Endothelial cell of umbilical vein (primary cell): ENCODE measurements around the gene MAP3K4. TPM values are rescaled to one million over a fixed set of nuclear protein-coding genes. Genes with fewer than 3 reads are reported as not detected.

Experiments used
- BruUV-seq: library from RNA; stranded (reverse); fragments of 400-500 nt; replicated peaks from 2 replicates; lab custom pipeline; 2021; lab: Mats Ljungman, UMichigan
- CTCF ChIA-PET: fragments of 300-600, 350-600 bp; sonication (Branson Sonifier 250); formaldehyde crosslinking; loops from one replicate; lab custom pipeline; 2021; ENCODE audit warnings: antibody characterized with exemption, inconsistent platforms; lab: Charles Lee
- POLR2A ChIA-PET: fragments of 300-600, 350-600 bp; sonication (Branson Sonifier 250); formaldehyde crosslinking; loops from one replicate; lab custom pipeline; 2021; ENCODE audit warnings: antibody characterized with exemption, inconsistent platforms; lab: Charles Lee
- DNase-seq: peaks from one replicate; pipeline ENCODE4 v3.0.0-alpha.2; 2011; ENCODE audit warnings: low read depth, low spot score
- FAIRE-seq: peaks from 2 replicates; lab custom pipeline; 2011; peaks lifted over from hg19 to GRCh38; lab: Jason Lieb, UNC
- H2AFZ ChIP-seq: 2 replicates; pipeline ENCODE4 v1.6.0; 2012; ENCODE audit warnings: low read depth, low read length, control low read depth, inconsistent platforms
- H3K27ac ChIP-seq: 2 replicates; pipeline ENCODE4 v1.5.1; 2011; ENCODE audit warnings: low read depth, mild to moderate bottlenecking, control low read depth, low read length, moderate library complexity; ENCODE audit not compliant: insufficient read depth
- H3K27me3 ChIP-seq, 2 experiments: 2 replicates each; pipeline versions ENCODE4 v1.6.0 to v1.6.1; 2011; ENCODE audit warnings: low read length in 2 of 2, mixed read lengths in 1 of 2; ENCODE audit not compliant: control insufficient read depth in 2 of 2, insufficient read depth in 2 of 2
- H3K36me3 ChIP-seq, 2 experiments: 2 replicates in 1 of 2; 3 replicates in 1 of 2; pipeline ENCODE4 v1.5.1; 2011; ENCODE audit warnings: low read length in 2 of 2, mild to moderate bottlenecking in 1 of 2, moderate library complexity in 1 of 2; ENCODE audit not compliant: control insufficient read depth in 2 of 2, insufficient read depth in 2 of 2; ENCODE audit errors: extremely low read depth in 1 of 2
- H3K4me1 ChIP-seq: 3 replicates; pipeline ENCODE4 v1.5.1; 2011; ENCODE audit warnings: mild to moderate bottlenecking, low read length; ENCODE audit not compliant: control insufficient read depth, insufficient read depth; ENCODE audit errors: extremely low read depth
- H3K4me2 ChIP-seq: 2 replicates; pipeline ENCODE4 v1.6.1; 2011; ENCODE audit warnings: low read length, control low read depth, mixed read lengths; ENCODE audit not compliant: insufficient read depth
- H3K4me3 ChIP-seq, 3 experiments: fragments of 200-600 bp in 1 of 3; sonication (generic), shearing (Covaris generic) in 1 of 3; replicated peaks in 1 of 3; 2 replicates each; pipeline ENCODE4 v1.5.1; 2011 to 2016; ENCODE audit warnings: control low read depth in 3 of 3, low read length in 3 of 3, mild to moderate bottlenecking in 2 of 3, inconsistent platforms in 1 of 3, low read depth in 1 of 3, moderate library complexity in 1 of 3; ENCODE audit not compliant: insufficient read depth in 1 of 3
- H3K79me2 ChIP-seq: 2 replicates; pipeline ENCODE4 v1.6.0; 2012; ENCODE audit warnings: low read length, inconsistent platforms; ENCODE audit not compliant: control insufficient read depth, insufficient read depth
- H3K9ac ChIP-seq: replicated peaks from 2 replicates; pipeline ENCODE3; 2011; ENCODE audit warnings: low read length, control low read depth; ENCODE audit not compliant: insufficient read depth; ENCODE audit errors: extremely low read depth
- H3K9me1 ChIP-seq: replicated peaks from 3 replicates; pipeline ENCODE4 v1.6.0; 2011; ENCODE audit warnings: mild to moderate bottlenecking, low read length; ENCODE audit not compliant: control insufficient read depth, insufficient read depth; ENCODE audit errors: extremely low read depth
- H3K9me3 ChIP-seq: replicated peaks from 2 replicates; pipeline ENCODE4 v1.5.1; 2012; ENCODE audit warnings: low read length, inconsistent platforms; ENCODE audit not compliant: control insufficient read depth, insufficient read depth
- H4K20me1 ChIP-seq: replicated peaks from 2 replicates; pipeline ENCODE3; 2011; ENCODE audit warnings: mild to moderate bottlenecking, low read length; ENCODE audit not compliant: control insufficient read depth, insufficient read depth; ENCODE audit errors: extremely low read depth
- EZH2 ChIP-seq: IDR thresholded peaks from 2 replicates; pipeline ENCODE4 v1.6.1; 2012; ENCODE audit warnings: borderline replicate concordance, low read depth, mild to moderate bottlenecking, moderate library complexity, low read length, inconsistent platforms; ENCODE audit not compliant: severe bottlenecking
- FOS ChIP-seq: IDR thresholded peaks from 2 replicates; pipeline ENCODE4 v1.6.1; 2011; ENCODE audit warnings: mild to moderate bottlenecking, low read length, moderate library complexity, borderline replicate concordance; ENCODE audit not compliant: insufficient read depth
- GATA2 ChIP-seq: IDR thresholded peaks from 2 replicates; pipeline ENCODE4 v1.7.0; 2011; ENCODE audit warnings: low read depth, mild to moderate bottlenecking, moderate library complexity, mixed read lengths, low read length; ENCODE audit not compliant: insufficient read length, insufficient read depth
- JUN ChIP-seq: IDR thresholded peaks from 2 replicates; pipeline ENCODE4 v1.6.1; 2011; ENCODE audit warnings: borderline replicate concordance, low read depth; ENCODE audit not compliant: insufficient read length, insufficient read depth
- MYC ChIP-seq: IDR thresholded peaks from one replicate; pipeline ENCODE4 v1.6.1; 2011; ENCODE audit warnings: mild to moderate bottlenecking, low read depth, low read length
- POLR2A ChIP-seq: IDR thresholded peaks from 2 replicates; pipeline ENCODE4 v1.6.1; 2012; ENCODE audit warnings: low read depth, mild to moderate bottlenecking, control low read depth, low read length
- POLR2AphosphoS5 ChIP-seq: IDR thresholded peaks from 2 replicates; pipeline ENCODE4 v1.6.1; 2012; ENCODE audit warnings: low read depth, mild to moderate bottlenecking, control low read depth, low read length, moderate library complexity; ENCODE audit not compliant: insufficient read depth
- dilution Hi-C: fragments of 300-500 bp; cut with MboI; formaldehyde crosslinking; loops from one replicate; pipeline ENCODE4 v1.15.0; 2019; ENCODE audit warnings: low sequenced_read_pairs; ENCODE audit not compliant: extremely low pct_ligation_motif_present
- intact Hi-C: fragments of 100-400 bp; cut with micrococcal nuclease; formaldehyde crosslinking; loops from one replicate; pipeline ENCODE4 v1.10.0; 2022
- polyA plus RNA-seq, 4 experiments: library from polyadenylated mRNA; depleted of rRNA in 3 of 4; stranded (reverse) in 3 of 4; unstranded in 1 of 4; fragments of >200 nt; gene quantifications; 2 replicates each; pipeline versions ENCODE4 v1.2.1 to v1.2.3, GENCODE V29; 2011 to 2012; ENCODE audit warnings: missing spikeins in 1 of 4
- total RNA-seq: library from RNA; stranded (reverse); gene quantifications from 2 replicates; pipeline ENCODE4 v1.2.3, GENCODE V29; 2021
- TF ChIP-seq, protein P1 (sequence below): IDR thresholded peaks from 2 replicates; pipeline ENCODE4 v1.6.1; 2011; ENCODE audit not compliant: insufficient read depth, insufficient read length
- TF ChIP-seq, protein P2 (sequence below), 2 donors: IDR thresholded peaks; 1 replicate in 1 of 2; 2 replicates in 1 of 2; pipeline ENCODE4 v1.5.1; 2011; ENCODE audit warnings: low read length in 2 of 2, mild to moderate bottlenecking in 2 of 2, moderate library complexity in 2 of 2, control low read depth in 1 of 2, inconsistent platforms in 1 of 2, low read depth in 1 of 2; ENCODE audit not compliant: insufficient read depth in 1 of 2; ENCODE audit errors: extremely low read depth in 1 of 2

MAP3K4 gene
- total and polyA plus RNA-seq, 2 donors (not counting 3 experiments of a cell fraction or from before 2014, with no cell fraction given), result 10.8 to 42.3 TPM

DNA sequence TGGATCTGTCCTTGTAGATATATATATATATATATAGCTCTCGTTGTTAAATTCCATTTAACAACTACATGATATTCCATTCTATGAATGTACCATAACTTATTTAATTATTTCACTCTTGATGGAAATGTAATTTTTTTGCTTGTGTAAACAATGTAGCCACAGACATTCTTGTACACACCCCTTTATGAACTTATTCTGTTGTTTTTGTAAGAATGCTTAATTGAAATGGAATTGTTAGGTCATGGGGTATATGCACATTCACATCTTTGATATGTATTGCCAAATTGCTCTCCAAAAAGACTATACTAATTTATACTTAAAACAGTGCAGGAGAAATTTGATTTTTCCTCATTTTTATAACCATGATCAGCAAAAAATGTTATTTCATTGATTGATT, 67.2 kb downstream of the MAP3K4 start:
- Histone ChIP-seq H2AFZ (no peak overlapping the region), H3K79me2 (no peaks in the 10 kb centered on the region), H4K20me1 (no peaks in the 10 kb centered on the region), H3K36me3 (no peaks in the 10 kb centered on the region), H3K9me1 (no peaks in the 10 kb centered on the region), H3K9ac (no peak overlapping the region), H3K4me2 (no peak overlapping the region), H3K4me1 (no peaks in the 10 kb centered on the region), H3K27ac (no peak overlapping the region), H3K4me3 (no peak overlapping the region), H3K27me3 (no peaks in the 10 kb centered on the region), H3K9me3 (no peaks in the 10 kb centered on the region)
- intact Hi-C loops (no loop called here), dilution Hi-C loops (no loop called here)
- DNase-seq (no peak), FAIRE-seq (no peak)
- TF ChIP-seq POLR2A (no peak), MYC (no peak), GATA2 (no peak), EZH2 (no peak), JUN (no peak), FOS (no peak), POLR2AphosphoS5 (no peak)
- TF ChIP-seq, protein P1, sequence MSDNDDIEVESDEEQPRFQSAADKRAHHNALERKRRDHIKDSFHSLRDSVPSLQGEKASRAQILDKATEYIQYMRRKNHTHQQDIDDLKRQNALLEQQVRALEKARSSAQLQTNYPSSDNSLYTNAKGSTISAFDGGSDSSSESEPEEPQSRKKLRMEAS, result no peak
- TF ChIP-seq, protein P2, sequence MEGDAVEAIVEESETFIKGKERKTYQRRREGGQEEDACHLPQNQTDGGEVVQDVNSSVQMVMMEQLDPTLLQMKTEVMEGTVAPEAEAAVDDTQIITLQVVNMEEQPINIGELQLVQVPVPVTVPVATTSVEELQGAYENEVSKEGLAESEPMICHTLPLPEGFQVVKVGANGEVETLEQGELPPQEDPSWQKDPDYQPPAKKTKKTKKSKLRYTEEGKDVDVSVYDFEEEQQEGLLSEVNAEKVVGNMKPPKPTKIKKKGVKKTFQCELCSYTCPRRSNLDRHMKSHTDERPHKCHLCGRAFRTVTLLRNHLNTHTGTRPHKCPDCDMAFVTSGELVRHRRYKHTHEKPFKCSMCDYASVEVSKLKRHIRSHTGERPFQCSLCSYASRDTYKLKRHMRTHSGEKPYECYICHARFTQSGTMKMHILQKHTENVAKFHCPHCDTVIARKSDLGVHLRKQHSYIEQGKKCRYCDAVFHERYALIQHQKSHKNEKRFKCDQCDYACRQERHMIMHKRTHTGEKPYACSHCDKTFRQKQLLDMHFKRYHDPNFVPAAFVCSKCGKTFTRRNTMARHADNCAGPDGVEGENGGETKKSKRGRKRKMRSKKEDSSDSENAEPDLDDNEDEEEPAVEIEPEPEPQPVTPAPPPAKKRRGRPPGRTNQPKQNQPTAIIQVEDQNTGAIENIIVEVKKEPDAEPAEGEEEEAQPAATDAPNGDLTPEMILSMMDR (IDR thresholded peaks at IDR 0.05; ENCODE audit: extremely low read depth in 1 of 2, insufficient read depth in 1 of 2, low read depth in 1 of 2, low read length in 2 of 2), result no peak
- BruUV-seq, result no TSS peak
- POLR2A ChIA-PET, result interaction anchor here (0.5 kb wide), 1 partner anchor 1870 kb away, joined by 3 read pairs; no protein-coding TSS in a partner anchor
- CTCF ChIA-PET, result no interaction called here
